PC-3 (cell line): ENCODE measurements around the gene SORL1. TPM values are rescaled to one million over a fixed set of nuclear protein-coding genes. Genes with fewer than 3 reads are reported as not detected.

Experiments
- ATAC-seq: fragments of 200-7000 bp; cut with Tn5 transposase; 2 replicates; pipeline ENCODE4 v1.9.1; 2020; ENCODE audit warnings: mild to moderate bottlenecking, moderate library complexity
- BruUV-seq: library from RNA; stranded (reverse); fragments of 400-500 nt; replicated peaks from 2 replicates; lab custom pipeline; 2021; lab: Mats Ljungman, UMichigan
- CTCF ChIA-PET: fragments of 300-600 bp; sonication (Branson Sonifier 250); formaldehyde crosslinking; loops from one replicate; lab custom pipeline; 2022; ENCODE audit warnings: antibody characterized with exemption; lab: Charles Lee
- POLR2A ChIA-PET: fragments of 300-600 bp; sonication (Branson Sonifier 250); formaldehyde crosslinking; loops from one replicate; lab custom pipeline; 2022; ENCODE audit warnings: antibody characterized with exemption; ENCODE audit not compliant: unreplicated experiment; lab: Charles Lee
- DNase-seq: peaks from one replicate; pipeline ENCODE4 v3.0.0-alpha.2; 2015
- H2AFZ ChIP-seq: fragments of 300-600 bp; sonication (generic); 2 replicates; pipeline ENCODE4 v1.6.0; 2016; ENCODE audit warnings: antibody characterized with exemption, low read length
- H3F3A ChIP-seq: fragments of 300-600 bp; sonication (generic); one replicate; pipeline ENCODE4 v1.6.0; 2017; ENCODE audit warnings: antibody characterized with exemption, low read length, control low read depth, mild to moderate bottlenecking; ENCODE audit not compliant: unreplicated experiment
- H3K27ac ChIP-seq: fragments of 300-600 bp; sonication (generic); 2 replicates; pipeline ENCODE4 v1.5.1; 2016; ENCODE audit warnings: mild to moderate bottlenecking, low read length
- H3K27me3 ChIP-seq: fragments of 300-600 bp; sonication (generic); 2 replicates; pipeline ENCODE4 v1.6.1; 2016; ENCODE audit warnings: low read length, mixed read lengths
- H3K36me3 ChIP-seq: fragments of 300-600 bp; sonication (generic); 2 replicates; pipeline ENCODE4 v1.6.1; 2016; ENCODE audit warnings: low read depth, mixed run types, low read length, mixed read lengths
- H3K4me1 ChIP-seq: fragments of 300-600 bp; sonication (generic); 2 replicates; pipeline ENCODE4 v1.5.1; 2016; ENCODE audit warnings: low read length; ENCODE audit not compliant: insufficient read depth
- H3K4me2 ChIP-seq: fragments of 300-600 bp; sonication (generic); 2 replicates; pipeline ENCODE4 v1.6.0; 2016; ENCODE audit warnings: low read length
- H3K4me3 ChIP-seq: fragments of 300-600 bp; sonication (generic); 2 replicates; pipeline ENCODE4 v1.5.1; 2016; ENCODE audit warnings: mild to moderate bottlenecking, low read length, mixed read lengths
- H3K79me2 ChIP-seq: fragments of 300-600 bp; sonication (generic); 2 replicates; pipeline ENCODE4 v1.6.1; 2017; ENCODE audit warnings: low read length, mixed read lengths
- H3K9ac ChIP-seq: fragments of 300-600 bp; sonication (generic); 2 replicates; pipeline ENCODE4 v1.6.0; 2016; ENCODE audit warnings: mild to moderate bottlenecking, low read length
- H3K9me2 ChIP-seq: fragments of 300-600 bp; sonication (generic); replicated peaks from 2 replicates; pipeline ENCODE4 v1.6.1; 2016; ENCODE audit warnings: mixed run types, low read length, mixed read lengths
- H3K9me3 ChIP-seq: fragments of 300-600 bp; sonication (generic); 2 replicates; pipeline ENCODE4 v1.6.1; 2016; ENCODE audit warnings: low read length, mixed read lengths
- H4K20me1 ChIP-seq: fragments of 300-600 bp; sonication (generic); 2 replicates; pipeline ENCODE4 v1.6.1; 2016; ENCODE audit warnings: low read length, mixed read lengths
- CTCF ChIP-seq: fragments of 300-600 bp; sonication (generic); conservative IDR thresholded peaks from 2 replicates; pipeline ENCODE4 v1.5.1; 2017; ENCODE audit warnings: antibody characterized with exemption, low read depth, mild to moderate bottlenecking, low read length
- EZH2 ChIP-seq: fragments of 300-600 bp; sonication (generic); IDR thresholded peaks from one replicate; pipeline ENCODE4 v1.6.1; 2017; ENCODE audit warnings: antibody characterized with exemption, mild to moderate bottlenecking, low read length; ENCODE audit not compliant: unreplicated experiment
- EZH2phosphoT487 ChIP-seq: fragments of 300-600 bp; sonication (generic); IDR thresholded peaks from 2 replicates; pipeline ENCODE4 v1.6.1; 2018; ENCODE audit warnings: mild to moderate bottlenecking, antibody characterized with exemption, low read length, borderline replicate concordance
- intact Hi-C: fragments of 100-400 bp; cut with micrococcal nuclease; formaldehyde crosslinking; loops from 2 replicates; pipeline ENCODE4 v1.9.0; 2023
- total RNA-seq: library from RNA; depleted of rRNA; stranded (reverse); fragments of >200 nt; gene quantifications from 2 replicates; pipeline ENCODE4 v1.2.3, GENCODE V29; 2014

SORL1 gene
- total RNA-seq, 1 experiment from 2014 or later, result 53.7 TPM

- Histone ChIP-seq H3K9me3 (no peaks in the 10 kb centered on the region), H3K4me2 (no peak overlapping the region), H3K79me2 (no peaks in the 10 kb centered on the region), H3F3A (no peaks in the 10 kb centered on the region), H3K27me3 (no peaks in the 10 kb centered on the region), H3K4me1 (no peaks in the 10 kb centered on the region), H3K4me3 (no peak overlapping the region), H2AFZ (no peak overlapping the region), H3K9me2 (no peaks in the 10 kb centered on the region), H4K20me1 (no peaks in the 10 kb centered on the region), H3K36me3 (no peaks in the 10 kb centered on the region), H3K27ac (no peak overlapping the region), H3K9ac (no peak overlapping the region)
- no TSS peak for BruUV-seq
- ChIA-PET POLR2A (no interaction called here), CTCF (no interaction called here)
- intact Hi-C loops, result no loop called here
- no peak for ATAC-seq
- no peak for TF ChIP-seq EZH2
- TF ChIP-seq CTCF, result no peak
- TF ChIP-seq EZH2phosphoT487, result no peak
- no peak for DNase-seq
Observed at GRCh38 chr11:121435132-121435531, 17.0 kb upstream of the SORL1 start.

DNA sequence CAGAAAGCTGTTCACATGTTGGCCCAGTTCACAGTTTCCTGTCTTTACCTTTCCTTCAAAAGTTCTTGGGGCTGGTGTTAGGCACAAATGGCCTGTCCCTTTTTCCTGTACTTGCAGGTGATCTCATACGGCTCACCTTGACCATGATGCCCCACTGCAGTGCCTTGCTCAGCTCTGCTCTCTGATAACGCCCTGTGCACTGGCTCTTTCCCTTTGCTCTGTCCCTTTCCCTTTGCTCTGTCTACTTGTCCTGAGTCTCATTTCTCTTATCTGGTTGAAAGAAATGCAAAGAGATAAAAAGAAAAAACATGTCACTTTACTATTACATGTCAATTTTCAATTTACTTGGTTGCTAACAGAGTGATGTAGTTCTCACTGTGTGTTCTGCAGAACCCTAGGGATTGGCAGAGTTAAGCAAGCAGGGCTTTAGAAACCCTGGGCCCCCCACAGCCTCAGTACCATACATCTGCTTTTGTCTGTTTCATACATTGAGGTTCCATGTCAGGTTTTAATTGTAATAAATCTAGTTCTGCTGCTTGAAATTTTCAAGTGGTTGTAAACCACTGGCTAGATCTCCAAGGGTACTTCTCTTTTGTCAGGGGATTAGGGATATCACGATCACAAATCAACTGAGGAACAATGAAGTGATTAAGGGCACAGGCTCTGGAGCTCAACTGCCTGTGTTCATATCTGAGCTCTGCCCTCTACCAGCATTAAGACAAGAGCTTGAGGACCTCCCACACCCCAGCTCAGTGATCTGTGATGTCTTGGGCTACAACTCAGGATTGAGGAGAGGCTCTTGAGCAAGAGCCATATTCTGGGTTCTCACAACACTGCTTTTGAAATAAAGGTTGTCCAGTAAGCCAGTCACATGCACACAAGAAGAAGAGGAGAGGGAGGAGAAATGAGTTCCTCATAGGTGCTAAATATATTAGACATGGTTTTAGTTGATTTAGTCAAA lies 16.3 kb upstream of the SORL1 start:
- no peak for TF ChIP-seq CTCF
- TF ChIP-seq EZH2phosphoT487, result no peak
- TF ChIP-seq EZH2, result no peak
- no peaks in the 10 kb centered on the region for H4K20me1 ChIP-seq
- ATAC-seq (no peak), DNase-seq (no peak)
- no peaks in the 10 kb centered on the region for H3F3A ChIP-seq
- H3K4me2 ChIP-seq, result no peak overlapping the region
- H3K27ac ChIP-seq, result no peak overlapping the region
- H3K79me2 ChIP-seq, result no peaks in the 10 kb centered on the region
- no peaks in the 10 kb centered on the region for H3K27me3 ChIP-seq
- no peaks in the 10 kb centered on the region for H3K9me3 ChIP-seq
- BruUV-seq, result no TSS peak
- H3K4me1 ChIP-seq, result no peaks in the 10 kb centered on the region
- H2AFZ ChIP-seq, result no peak overlapping the region
- H3K9ac ChIP-seq, result no peak overlapping the region
- ChIA-PET POLR2A (no interaction called here), CTCF (no interaction called here)
- H3K4me3 ChIP-seq, result no peak overlapping the region
- no peaks in the 10 kb centered on the region for H3K36me3 ChIP-seq
- intact Hi-C loops, result no loop called here
- no peaks in the 10 kb centered on the region for H3K9me2 ChIP-seq
